Sigmoid colon (tissue), 7 donors: ENCODE results near the gene FGF14. TPM values are rescaled to one million over a fixed set of nuclear protein-coding genes. Genes with fewer than 3 reads are reported as not detected.

Source experiments
- DNase-seq: peaks from one replicate; pipeline ENCODE4 v3.0.0-alpha.2; 2019
- H3K27ac ChIP-seq, 4 donors: fragments of 200-600 bp; sonication (generic); one replicate each; pipeline ENCODE4 v1.5.1; 2016 to 2019; ENCODE audit warnings: mild to moderate bottlenecking in 1 of 4
- H3K27me3 ChIP-seq, 3 donors: fragments of 200-600 bp; sonication (generic); one replicate each; pipeline ENCODE4 v1.5.1; 2019; ENCODE audit warnings: mild to moderate bottlenecking in 1 of 3
- H3K36me3 ChIP-seq, 4 donors: fragments of 200-600 bp; sonication (generic); one replicate each; pipeline ENCODE4 v1.5.1; 2016 to 2019
- H3K4me1 ChIP-seq, 4 donors: fragments of 200-600 bp; sonication (generic); one replicate each; pipeline ENCODE4 v1.5.1; 2017 to 2019
- H3K4me3 ChIP-seq, 4 donors: fragments of 200-600 bp; sonication (generic); one replicate each; pipeline ENCODE4 v1.5.1; 2017 to 2019; ENCODE audit warnings: mild to moderate bottlenecking in 2 of 4, moderate library complexity in 1 of 4
- H3K9me3 ChIP-seq, 4 donors: fragments of 200-600 bp in 3 of 4; sonication (generic) in 3 of 4; one replicate each; pipeline versions ENCODE4 v1.5.1 to v1.6.1; 2013 to 2019
- EP300 ChIP-seq, 4 donors: sonication (generic); formaldehyde crosslinking; IDR thresholded peaks; one replicate each; pipeline ENCODE4 v1.6.1; 2017; ENCODE audit warnings: antibody characterized with exemption in 4 of 4
- POLR2A ChIP-seq, 2 donors: fragments of 450-650 bp; IDR thresholded peaks; one replicate each; pipeline ENCODE4 v1.6.1; 2016; ENCODE audit warnings: antibody characterized with exemption in 2 of 2, mild to moderate bottlenecking in 2 of 2, moderate library complexity in 2 of 2
- POLR2AphosphoS5 ChIP-seq, 4 donors: sonication (generic); formaldehyde crosslinking; IDR thresholded peaks; one replicate each; pipeline ENCODE4 v1.6.1; 2017; ENCODE audit warnings: antibody characterized with exemption in 4 of 4
- WGBS, 2 donors: extraction: QIAGEN DNeasy Blood & Tissue Kit; methylation state at CpG; one replicate each; pipeline ENCODE4 v1.1.7; 2013; 5-methylcytosine and 5-hydroxymethylcytosine counted together
- intact Hi-C: fragments of 100-400 bp; cut with DNase I; formaldehyde crosslinking; loops from one replicate; pipeline ENCODE4 v1.15.1; 2023
- polyA plus RNA-seq, 3 donors: library from polyadenylated mRNA; stranded (reverse); fragments of 200-250 nt; gene quantifications; one replicate each; pipeline ENCODE4 v1.2.3, GENCODE V29; 2013
- total RNA-seq, 4 donors: library from RNA; depleted of rRNA; stranded (reverse); fragments of >200 nt; gene quantifications; one replicate each; pipeline ENCODE4 v1.1.0, GENCODE V29; 2016
- TF ChIP-seq, protein P1 (sequence below), 4 experiments: fragments of 450-650 bp in 3 of 4; fragments of 200-600 bp in 1 of 4; IDR thresholded peaks; one replicate each; pipeline ENCODE4 v1.5.1; 2016 to 2019; ENCODE audit warnings: antibody characterized with exemption in 4 of 4, mild to moderate bottlenecking in 3 of 4, moderate library complexity in 2 of 4
- donor health status: healthy with polysubstance abuse.
- donor health status: Bipolar disorder and iron deficiency.
- donor health status: healthy.

The FGF14 gene
- total and polyA plus RNA-seq, 7 donors: under 0.01 to 1.6 (median 1.1) TPM

DNA sequence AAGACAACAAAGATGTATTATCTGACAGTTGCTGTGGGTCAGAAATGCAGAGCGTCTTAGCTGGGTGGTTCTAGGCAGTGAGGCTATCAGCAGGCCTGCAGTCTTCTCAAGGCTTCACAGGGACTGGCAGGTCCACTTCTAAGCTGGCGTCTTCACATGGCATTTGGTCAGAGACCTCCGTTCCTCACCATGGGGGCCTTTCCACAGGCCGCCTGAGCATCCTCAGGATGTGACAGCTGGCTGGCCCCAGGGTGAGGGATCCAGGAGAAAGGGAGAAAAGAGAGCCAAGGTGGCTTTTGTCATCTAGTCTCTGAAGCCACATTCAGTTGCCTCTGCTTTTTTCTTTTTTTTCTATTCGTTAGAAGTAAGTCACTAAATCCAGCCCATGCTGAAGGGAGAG is 50.3 kb downstream of the FGF14 start:
- no peak for DNase-seq
- no peaks in the 10 kb centered on the region for H3K36me3 ChIP-seq
- intact Hi-C loops: no loop called here
- no peaks in the 10 kb centered on the region for H3K27me3 ChIP-seq
- WGBS, 2 donors: 82 to 84% methylated on average over 5 of the region's 5 CpGs
- TF ChIP-seq, protein P1, sequence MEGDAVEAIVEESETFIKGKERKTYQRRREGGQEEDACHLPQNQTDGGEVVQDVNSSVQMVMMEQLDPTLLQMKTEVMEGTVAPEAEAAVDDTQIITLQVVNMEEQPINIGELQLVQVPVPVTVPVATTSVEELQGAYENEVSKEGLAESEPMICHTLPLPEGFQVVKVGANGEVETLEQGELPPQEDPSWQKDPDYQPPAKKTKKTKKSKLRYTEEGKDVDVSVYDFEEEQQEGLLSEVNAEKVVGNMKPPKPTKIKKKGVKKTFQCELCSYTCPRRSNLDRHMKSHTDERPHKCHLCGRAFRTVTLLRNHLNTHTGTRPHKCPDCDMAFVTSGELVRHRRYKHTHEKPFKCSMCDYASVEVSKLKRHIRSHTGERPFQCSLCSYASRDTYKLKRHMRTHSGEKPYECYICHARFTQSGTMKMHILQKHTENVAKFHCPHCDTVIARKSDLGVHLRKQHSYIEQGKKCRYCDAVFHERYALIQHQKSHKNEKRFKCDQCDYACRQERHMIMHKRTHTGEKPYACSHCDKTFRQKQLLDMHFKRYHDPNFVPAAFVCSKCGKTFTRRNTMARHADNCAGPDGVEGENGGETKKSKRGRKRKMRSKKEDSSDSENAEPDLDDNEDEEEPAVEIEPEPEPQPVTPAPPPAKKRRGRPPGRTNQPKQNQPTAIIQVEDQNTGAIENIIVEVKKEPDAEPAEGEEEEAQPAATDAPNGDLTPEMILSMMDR (IDR thresholded peaks at IDR 0.05): no peak
- no peak for TF ChIP-seq POLR2AphosphoS5 (IDR thresholded peaks at IDR 0.05)
- TF ChIP-seq EP300 (IDR thresholded peaks at IDR 0.05): no peak
- no peak for TF ChIP-seq POLR2A (IDR thresholded peaks at IDR 0.05)
- H3K4me1 ChIP-seq: no peaks in the 10 kb centered on the region
- H3K9me3 ChIP-seq: no peaks in the 10 kb centered on the region
- no peak overlapping the region for H3K4me3 ChIP-seq
- H3K27ac ChIP-seq: no peak overlapping the region

DNA sequence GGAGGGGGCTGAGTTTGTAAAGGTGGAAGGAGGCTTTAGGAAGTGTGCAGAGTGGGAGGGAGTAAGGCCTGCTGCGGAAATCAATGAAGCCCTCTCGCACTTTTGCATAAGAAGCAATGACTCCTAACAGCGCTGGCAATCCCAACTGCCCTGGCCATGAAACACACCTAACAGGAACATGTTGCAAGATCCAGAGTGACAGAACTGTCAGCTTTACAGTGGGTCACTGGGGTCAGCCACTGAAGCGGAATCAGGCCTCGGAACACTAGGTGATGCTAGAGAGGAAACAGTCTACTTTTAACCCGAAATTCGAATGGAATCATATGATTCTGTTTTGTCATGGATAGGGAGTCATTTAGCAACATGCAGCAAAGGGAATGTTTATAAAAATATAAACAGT is 54.4 kb downstream of the FGF14 start:
- no peaks in the 10 kb centered on the region for H3K4me1 ChIP-seq
- DNase-seq: no peak
- intact Hi-C loops: no loop called here
- TF ChIP-seq POLR2A (IDR thresholded peaks at IDR 0.05) (no peak), EP300 (IDR thresholded peaks at IDR 0.05) (no peak), POLR2AphosphoS5 (IDR thresholded peaks at IDR 0.05) (no peak)
- TF ChIP-seq, protein P1 (IDR thresholded peaks at IDR 0.05): no peak
- H3K27me3 ChIP-seq: no peaks in the 10 kb centered on the region
- WGBS, 2 donors: 76 to 80% methylated on average over 7 of the region's 7 CpGs
- H3K36me3 ChIP-seq: no peaks in the 10 kb centered on the region
- H3K9me3 ChIP-seq: no peaks in the 10 kb centered on the region
- no peak overlapping the region for H3K27ac ChIP-seq
- H3K4me3 ChIP-seq: no peak overlapping the region

DNA sequence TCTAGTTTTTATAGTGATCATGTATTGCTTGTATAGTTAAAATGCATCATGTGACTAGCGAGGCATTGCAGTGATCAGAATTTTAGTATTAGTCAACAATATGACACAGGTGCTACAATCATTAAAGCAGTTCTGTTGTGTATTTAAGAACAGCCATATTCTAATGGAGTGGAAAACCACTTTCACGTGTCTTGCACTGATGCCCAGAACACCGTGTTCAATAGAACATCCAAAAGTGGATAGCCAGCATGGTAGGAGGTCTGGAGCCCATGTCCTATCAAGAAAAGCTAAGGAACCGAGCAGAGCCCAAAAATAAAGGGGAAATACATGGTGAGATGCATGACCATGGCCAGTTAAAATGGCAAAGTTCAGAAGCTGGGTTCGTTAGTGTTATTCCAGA is 55.1 kb downstream of the FGF14 start:
- no peaks in the 10 kb centered on the region for H3K27me3 ChIP-seq
- H3K4me3 ChIP-seq: no peak overlapping the region
- H3K9me3 ChIP-seq: no peaks in the 10 kb centered on the region
- WGBS, 2 donors: 74 to 87% methylated on average over 5 of the region's 5 CpGs
- intact Hi-C loops: no loop called here
- no peak overlapping the region for H3K27ac ChIP-seq
- H3K36me3 ChIP-seq: no peaks in the 10 kb centered on the region
- H3K4me1 ChIP-seq: no peaks in the 10 kb centered on the region
- TF ChIP-seq POLR2AphosphoS5 (IDR thresholded peaks at IDR 0.05): no peak
- no peak for TF ChIP-seq EP300 (IDR thresholded peaks at IDR 0.05)
- TF ChIP-seq POLR2A (IDR thresholded peaks at IDR 0.05): no peak
- TF ChIP-seq, protein P1 (IDR thresholded peaks at IDR 0.05): no peak
- no peak for DNase-seq

DNA sequence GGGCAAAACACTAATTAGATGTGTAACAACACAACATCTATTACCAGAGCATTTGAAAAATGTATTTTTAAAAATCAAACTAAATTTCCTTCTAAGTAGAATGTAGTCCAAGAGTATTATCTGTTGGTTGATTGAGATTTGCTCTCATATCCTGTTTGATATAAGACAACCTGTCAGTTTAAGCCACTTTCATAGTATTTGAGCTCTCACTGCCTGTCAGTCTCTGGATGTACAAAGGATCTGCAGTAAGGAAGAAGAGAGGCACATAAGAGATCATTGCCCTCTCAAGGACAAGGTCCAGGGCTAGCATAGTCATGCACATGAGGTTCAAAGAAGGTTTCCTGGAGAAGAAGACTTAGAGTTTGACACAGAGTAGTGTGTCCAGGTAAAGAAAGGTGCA is 57.4 kb downstream of the FGF14 start:
- no peak overlapping the region for H3K27ac ChIP-seq
- no peaks in the 10 kb centered on the region for H3K36me3 ChIP-seq
- no peak for DNase-seq
- no peaks in the 10 kb centered on the region for H3K4me1 ChIP-seq
- intact Hi-C loops: no loop called here
- H3K4me3 ChIP-seq: no peak overlapping the region
- H3K9me3 ChIP-seq: no peaks in the 10 kb centered on the region
- TF ChIP-seq, protein P1 (IDR thresholded peaks at IDR 0.05): no peak
- no peak for TF ChIP-seq EP300 (IDR thresholded peaks at IDR 0.05)
- TF ChIP-seq POLR2AphosphoS5 (IDR thresholded peaks at IDR 0.05): no peak
- TF ChIP-seq POLR2A (IDR thresholded peaks at IDR 0.05): no peak
- H3K27me3 ChIP-seq: no peaks in the 10 kb centered on the region
